ENCODE results near the gene HSPA12B.
A peak's percentile ranks its signal among the peaks of the same experiment; 100 is the strongest.

Gene HSPA12B

GRCh38 chr20:3794701-3795420 lies 62.4 kb downstream of the HSPA12B start:
- no peak for TF ChIP-seq Cebpa-rat (IDR thresholded peaks at IDR 0.05)
- peaks cover 44% of the 10 kb centered on the region for H3K4me1 ChIP-seq
- H3K36me3 ChIP-seq: peaks cover 17% of the 10 kb centered on the region
- no peaks in the 10 kb centered on the region for H3K27me3 ChIP-seq
- peak overlapping the region; percentile 83; the same call in 1 of the 2 replicates for H3K9ac ChIP-seq
- H3K4me2 ChIP-seq: peak overlapping the region; percentile 87
- peak overlapping the region; percentile 80 for H3K4me3 ChIP-seq
- H3K9me3 ChIP-seq: no peaks in the 10 kb centered on the region
- H4K20me1 ChIP-seq: peaks cover 7% of the 10 kb centered on the region; the same call in 1 of the 2 replicates
- H3K27ac ChIP-seq: peak overlapping the region; percentile 87; the same call in 1 of the 2 replicates

DNA sequence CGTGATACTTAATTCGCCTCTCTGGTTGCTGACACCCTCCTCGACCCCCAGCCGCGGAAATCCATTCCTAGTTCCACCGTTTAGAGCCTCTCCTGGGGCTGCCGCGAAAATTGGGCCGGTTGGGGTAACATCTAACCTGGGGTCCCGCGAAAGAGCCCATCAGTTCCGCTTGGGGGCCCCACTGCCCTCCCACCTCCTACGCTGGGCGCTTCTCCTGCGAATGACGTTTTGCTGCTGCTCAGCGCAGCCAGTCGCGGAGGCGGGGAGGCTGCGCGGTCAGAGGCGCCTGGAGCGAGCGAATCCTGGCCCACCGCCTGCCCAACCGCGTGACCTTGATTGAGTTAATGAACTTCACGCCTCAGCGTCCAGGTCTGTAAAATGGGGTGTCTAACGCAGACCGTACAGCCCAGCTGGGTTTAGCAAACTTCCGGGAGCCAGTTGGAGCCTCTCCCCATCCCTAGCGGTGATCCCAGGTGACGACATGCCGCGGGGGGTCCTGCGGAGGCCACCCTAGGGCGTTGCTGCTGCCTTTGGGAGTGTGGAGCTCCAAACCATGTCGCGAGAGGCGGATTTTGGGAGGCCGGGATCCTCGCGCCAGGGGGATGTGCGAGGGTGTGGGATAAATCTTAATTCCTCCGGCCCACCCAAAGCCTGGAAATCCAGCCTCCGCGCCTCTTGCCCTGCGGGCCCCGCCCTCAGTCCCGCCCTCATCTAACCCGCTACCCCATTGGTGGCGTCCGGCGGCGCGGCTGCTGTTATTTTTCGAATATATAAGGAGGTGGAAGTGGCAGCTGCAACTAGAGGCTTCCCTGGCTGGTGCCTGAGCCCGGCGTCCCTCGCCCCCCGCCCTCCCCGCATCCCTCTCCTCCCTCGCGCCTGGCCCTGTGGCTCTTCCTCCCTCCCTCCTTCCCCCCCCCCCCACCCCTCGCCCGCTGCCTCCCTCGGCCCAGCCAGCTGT lies 63.3 kb downstream of the HSPA12B start, which contains the start of gene CDC25B:
CDC25B (plus strand) TSS at position 800 of the 958 bp plus-strand sequence. CDS start 222 bp downstream, outside the sequence.
- H3K27ac ChIP-seq: peak within 1 kb of the TSS; percentile 87
- H3K4me3 ChIP-seq: peak within 1 kb of the TSS; percentile 80
- H3K4me2 ChIP-seq: peak within 1 kb of the TSS; percentile 97
- peaks cover 7% of the 10 kb centered on the region; the same call in 1 of the 2 replicates for H4K20me1 ChIP-seq
- peaks cover 52% of the 10 kb centered on the region for H3K4me1 ChIP-seq
- TF ChIP-seq Cebpa-rat (IDR thresholded peaks at IDR 0.05): no peak
- H3K9ac ChIP-seq: peak within 1 kb of the TSS; percentile 84
- no peaks in the 10 kb centered on the region for H3K9me3 ChIP-seq
- H3K36me3 ChIP-seq: peaks cover 25% of the 10 kb centered on the region
- no peaks in the 10 kb centered on the region for H3K27me3 ChIP-seq

GRCh38 chr20:3796477-3797225 lies 64.2 kb downstream of the HSPA12B start:
- Histone ChIP-seq H3K27me3 (no peaks in the 10 kb centered on the region), H3K4me2 (peak overlapping the region; percentile 97), H3K4me1 (peaks cover 57% of the 10 kb centered on the region), H4K20me1 (peaks cover 7% of the 10 kb centered on the region; the same call in 1 of the 2 replicates), H3K4me3 (peak overlapping the region; percentile 80), H3K27ac (peak overlapping the region; percentile 80), H3K36me3 (peaks cover 34% of the 10 kb centered on the region), H3K9ac (peak overlapping the region; percentile 84), H3K9me3 (no peaks in the 10 kb centered on the region)
- no peak for TF ChIP-seq Cebpa-rat (IDR thresholded peaks at IDR 0.05)

- Histone ChIP-seq H3K9ac (peak overlapping the region; percentile 84), H3K36me3 (peaks cover 39% of the 10 kb centered on the region), H4K20me1 (peaks cover 7% of the 10 kb centered on the region; the same call in 1 of the 2 replicates), H3K4me3 (peak overlapping the region; percentile 80), H3K4me1 (peaks cover 62% of the 10 kb centered on the region), H3K27ac (peak overlapping the region; percentile 80), H3K4me2 (peak overlapping the region; percentile 97), H3K27me3 (no peaks in the 10 kb centered on the region), H3K9me3 (no peaks in the 10 kb centered on the region)
- no peak for TF ChIP-seq Cebpa-rat (IDR thresholded peaks at IDR 0.05)
Observed at GRCh38 chr20:3797226-3797545, 64.7 kb downstream of the HSPA12B start.

DNA sequence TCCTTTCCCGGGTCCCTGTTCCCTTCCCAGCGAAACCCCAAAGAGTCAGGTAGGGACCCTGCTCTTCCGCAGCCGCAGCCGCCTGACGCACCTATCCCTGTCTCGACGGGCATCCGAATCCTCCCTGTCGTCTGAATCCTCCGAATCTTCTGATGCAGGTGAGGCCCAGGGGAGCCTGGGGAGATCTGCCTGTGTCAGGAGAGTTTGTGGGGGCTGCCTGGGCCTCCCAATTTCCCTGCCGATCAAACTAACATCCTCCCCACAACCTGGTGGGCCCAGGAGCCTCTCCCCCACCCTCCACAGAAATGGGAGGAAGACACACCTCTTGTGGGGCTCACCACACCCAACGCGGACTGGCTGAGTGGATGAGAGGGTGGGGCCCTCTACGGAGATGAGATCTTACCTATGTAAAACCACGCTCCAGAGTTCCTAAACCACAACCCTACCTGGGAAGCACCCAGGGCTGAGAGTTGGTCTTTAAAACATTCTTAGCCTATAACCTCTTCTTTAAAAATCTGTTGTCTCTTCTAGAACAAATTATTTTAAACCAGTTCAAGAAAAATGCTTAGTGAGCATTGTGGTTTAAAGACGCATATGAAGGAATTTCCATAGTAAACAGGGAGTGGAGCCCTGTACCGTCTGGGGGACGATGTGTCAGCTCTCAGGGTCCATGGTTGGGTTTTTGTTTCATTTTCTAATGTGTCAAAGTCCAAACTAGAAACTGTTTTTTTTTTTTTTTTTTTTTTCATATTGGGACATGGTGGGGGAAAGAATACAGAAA lies 65.3 kb downstream of the HSPA12B start:
- TF ChIP-seq Cebpa-rat (IDR thresholded peaks at IDR 0.05): no peak
- H3K27ac ChIP-seq: peak overlapping the region; percentile 80; the same call in 1 of the 2 replicates
- H3K9me3 ChIP-seq: no peaks in the 10 kb centered on the region
- peaks cover 7% of the 10 kb centered on the region; the same call in 1 of the 2 replicates for H4K20me1 ChIP-seq
- H3K4me1 ChIP-seq: peaks cover 68% of the 10 kb centered on the region
- peaks cover 45% of the 10 kb centered on the region for H3K36me3 ChIP-seq
- no peaks in the 10 kb centered on the region for H3K27me3 ChIP-seq
- H3K4me2 ChIP-seq: peak overlapping the region; percentile 97
- H3K9ac ChIP-seq: peak overlapping the region; percentile 84
- H3K4me3 ChIP-seq: peak overlapping the region; percentile 80

GRCh38 chr20:3798373-3798768 lies 65.9 kb downstream of the HSPA12B start:
- H3K27ac ChIP-seq: no peak overlapping the region

DNA sequence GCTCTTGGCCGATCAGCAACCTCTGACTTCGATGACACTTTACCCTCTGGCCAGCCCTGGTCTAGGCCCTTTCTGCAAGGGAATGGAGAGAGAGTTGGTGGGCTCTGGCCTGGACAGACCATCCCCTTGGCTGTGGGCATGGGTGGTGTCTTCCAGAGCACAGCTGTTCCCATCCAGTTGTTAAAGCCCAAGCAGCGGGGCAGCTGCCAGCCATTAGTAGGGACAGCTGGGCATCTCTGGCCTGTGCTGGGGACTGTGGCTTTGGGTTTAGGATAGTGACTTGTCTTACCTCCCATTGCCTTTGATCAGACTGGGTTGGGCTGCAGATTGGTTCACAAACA lies 66.4 kb downstream of the HSPA12B start:
- Histone ChIP-seq H3K9ac (no peak overlapping the region), H4K20me1 (peaks cover 7% of the 10 kb centered on the region; the same call in 1 of the 2 replicates), H3K36me3 (peaks cover 56% of the 10 kb centered on the region), H3K4me2 (peak overlapping the region; percentile 97), H3K9me3 (no peaks in the 10 kb centered on the region), H3K4me1 (peaks cover 79% of the 10 kb centered on the region), H3K4me3 (no peak overlapping the region), H3K27ac (0 out of 2 replicates have a peak overlapping the region, but pooled peaks have one; percentile 65), H3K27me3 (no peaks in the 10 kb centered on the region)
- TF ChIP-seq Cebpa-rat (IDR thresholded peaks at IDR 0.05): no peak

More at GRCh38 chr20:3798373-3798768, 65.9 kb downstream of the HSPA12B start:
- no peak for TF ChIP-seq Cebpa-rat (IDR thresholded peaks at IDR 0.05)
- Histone ChIP-seq H3K27me3 (no peaks in the 10 kb centered on the region), H3K9ac (0 out of 2 replicates have a peak overlapping the region, but pooled peaks have one; percentile 84), H3K9me3 (no peaks in the 10 kb centered on the region), H3K36me3 (peaks cover 51% of the 10 kb centered on the region), H3K4me2 (peak overlapping the region; percentile 97), H3K4me1 (peaks cover 74% of the 10 kb centered on the region), H4K20me1 (peaks cover 7% of the 10 kb centered on the region; the same call in 1 of the 2 replicates), H3K4me3 (no peak overlapping the region)

DNA sequence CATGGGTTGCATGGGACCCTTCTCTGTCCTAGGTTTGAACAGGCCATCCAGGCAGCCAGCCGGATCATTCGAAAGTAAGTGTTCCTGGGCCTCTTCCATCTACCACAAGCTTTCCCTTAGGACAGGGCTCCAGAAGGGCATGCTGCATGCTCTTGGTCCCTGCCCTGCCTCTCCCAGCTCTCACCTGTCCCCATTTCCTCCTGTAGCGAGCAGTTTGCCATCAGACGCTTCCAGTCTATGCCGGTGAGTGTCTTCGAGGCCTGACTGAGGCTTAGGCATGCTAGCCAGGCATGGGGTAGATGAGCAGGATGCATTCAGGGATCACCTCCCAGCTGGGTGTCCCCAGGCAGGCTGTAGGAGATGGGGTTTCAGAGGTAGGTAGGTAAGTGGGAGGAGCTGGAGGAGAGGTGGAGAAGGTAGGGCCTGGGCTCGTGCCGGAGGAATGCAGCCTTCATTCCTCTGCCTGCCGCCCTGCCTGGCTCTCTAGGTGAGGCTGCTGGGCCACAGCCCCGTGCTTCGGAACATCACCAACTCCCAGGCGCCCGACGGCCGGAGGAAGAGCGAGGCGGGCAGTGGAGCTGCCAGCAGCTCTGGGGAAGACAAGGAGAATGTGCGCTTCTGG lies 67.9 kb downstream of the HSPA12B start:
- Histone ChIP-seq H3K4me3 (no peak overlapping the region), H3K9ac (no peak overlapping the region), H3K36me3 (peaks cover 70% of the 10 kb centered on the region), H3K27me3 (no peaks in the 10 kb centered on the region), H3K27ac (no peak overlapping the region), H4K20me1 (peaks cover 7% of the 10 kb centered on the region; the same call in 1 of the 2 replicates), H3K4me2 (peak overlapping the region; percentile 97), H3K9me3 (no peaks in the 10 kb centered on the region), H3K4me1 (peaks cover 77% of the 10 kb centered on the region)
- TF ChIP-seq Cebpa-rat (IDR thresholded peaks at IDR 0.05): no peak
